ENCODE data around the gene NCAM2.

Gene NCAM2

DNA sequence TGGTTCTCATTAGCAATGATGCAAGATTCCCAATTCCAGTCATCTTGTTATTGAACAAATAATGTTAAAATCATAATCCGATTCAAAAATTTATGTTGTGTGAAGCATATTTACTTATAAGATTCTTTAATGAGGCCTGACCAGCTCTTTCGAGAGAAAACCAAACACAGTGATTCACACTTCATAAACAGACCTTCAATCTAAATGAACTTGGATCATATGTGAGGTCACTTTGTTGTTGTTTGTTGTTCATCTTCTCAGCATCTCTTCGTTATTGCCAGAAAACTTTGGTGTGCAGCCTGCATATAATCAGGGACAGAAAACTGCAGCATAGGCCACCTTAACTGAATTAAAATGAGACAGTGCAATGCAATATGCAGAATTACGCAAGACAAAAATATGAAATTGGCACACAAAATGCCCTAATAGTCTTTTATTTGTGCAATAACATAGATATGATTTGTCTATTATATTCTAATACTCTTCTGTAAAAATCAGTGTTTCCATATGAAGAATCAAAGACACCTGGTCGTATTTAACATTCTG is 30.1 kb downstream of the NCAM2 start:
- no peak for DNase-seq

DNA sequence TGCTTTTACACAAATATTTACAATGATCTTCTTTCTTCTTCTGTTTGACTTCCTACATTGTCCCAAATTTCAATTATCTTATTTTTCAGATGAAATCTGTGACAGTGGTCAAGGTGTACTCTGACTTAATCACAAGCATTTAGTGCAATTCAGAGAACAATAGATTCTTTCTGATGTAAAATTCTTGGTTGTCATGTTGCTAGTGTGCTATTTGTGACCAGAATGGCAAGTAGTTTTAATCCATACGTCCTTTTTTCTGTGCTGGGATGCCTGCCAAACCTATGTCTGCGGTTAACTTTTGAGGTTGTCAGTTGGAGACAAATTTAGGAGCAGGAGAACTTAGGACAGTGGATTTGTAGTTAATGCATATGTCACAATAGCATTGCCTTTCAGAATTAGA is 31.0 kb downstream of the NCAM2 start:
- DNase-seq: no peak

DNA sequence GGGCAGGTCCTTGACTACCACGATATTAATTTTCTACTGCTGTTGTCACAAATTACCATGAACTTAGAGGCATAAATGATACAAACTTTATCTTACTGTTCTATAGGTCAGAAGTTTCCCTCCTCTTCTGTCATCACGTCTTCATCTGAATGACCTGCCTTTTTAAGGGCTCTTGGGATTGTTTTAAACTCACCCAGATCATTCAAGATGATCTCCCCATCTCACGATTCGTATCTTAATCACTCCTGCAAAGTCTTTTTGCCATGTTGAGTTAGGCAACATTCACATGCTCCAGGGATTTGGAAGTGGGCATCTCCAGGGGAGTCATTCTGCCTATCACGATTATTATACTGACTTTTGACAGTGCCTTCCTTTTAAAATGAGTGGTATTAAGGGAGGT is 32.1 kb downstream of the NCAM2 start:
- no peak for DNase-seq

DNA sequence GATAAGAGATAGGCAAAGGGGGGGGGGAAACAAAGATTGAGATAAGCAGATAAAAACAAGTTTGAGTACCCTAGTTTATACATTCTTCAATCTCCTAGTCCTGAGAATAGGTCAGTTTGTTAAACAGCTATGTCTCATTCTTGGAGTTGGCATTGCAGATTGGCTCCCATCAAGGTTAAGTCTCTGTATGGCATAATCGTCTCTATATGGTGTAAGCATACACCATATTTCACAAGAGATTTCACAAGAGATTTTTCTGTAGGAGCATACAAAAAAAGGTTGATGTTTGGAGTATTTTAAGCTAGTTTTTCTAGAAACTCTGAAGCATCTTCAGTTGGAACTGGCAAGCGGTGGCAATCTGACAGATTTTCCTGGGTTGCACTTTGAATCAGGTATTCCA is 35.8 kb downstream of the NCAM2 start:
- DNase-seq: no peak

DNA sequence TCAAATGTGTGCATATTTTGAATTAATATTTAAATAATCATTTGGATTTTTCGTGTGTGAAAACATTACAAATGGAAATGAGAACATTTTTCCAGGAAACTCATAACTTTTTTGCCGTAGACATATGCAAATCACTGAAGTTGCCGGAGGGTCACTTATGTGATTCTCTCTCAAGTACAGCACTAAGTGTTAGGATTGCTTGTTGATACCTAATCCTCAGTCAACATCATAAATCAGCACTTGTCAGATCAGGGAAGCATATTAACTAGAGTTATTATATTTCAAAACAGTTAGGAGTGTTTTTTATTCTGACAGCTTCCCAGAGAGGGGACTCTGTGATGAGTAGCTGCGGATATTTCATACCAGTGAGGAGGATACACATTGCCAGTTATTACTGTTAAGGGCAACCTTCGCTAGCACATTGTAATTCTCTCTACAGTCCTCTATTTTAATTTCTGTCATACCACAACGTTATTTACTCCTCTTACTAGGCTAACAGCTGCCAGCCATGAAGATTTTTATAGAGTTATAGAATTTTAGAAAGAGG is 41.5 kb downstream of the NCAM2 start:
- no peak for DNase-seq

DNA sequence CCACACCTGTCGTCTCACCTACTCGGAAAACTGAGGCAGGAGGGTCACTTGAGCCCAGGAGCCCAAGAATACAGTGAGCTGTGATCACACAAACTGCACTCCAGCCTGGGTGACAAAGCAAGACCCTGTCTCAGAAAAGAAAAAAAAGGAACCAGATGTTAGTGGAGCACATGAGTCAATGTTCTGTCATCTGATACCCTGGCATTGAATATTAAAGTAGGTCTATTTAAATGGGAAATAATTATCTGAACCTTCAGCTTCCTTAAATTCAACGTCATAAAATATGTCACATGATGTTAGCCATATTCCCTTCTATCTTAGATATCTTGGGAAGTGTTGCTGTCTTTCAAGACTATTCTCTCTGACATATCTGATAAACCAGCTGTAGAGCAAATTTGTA is 47.3 kb downstream of the NCAM2 start:
- no peak for DNase-seq

DNA sequence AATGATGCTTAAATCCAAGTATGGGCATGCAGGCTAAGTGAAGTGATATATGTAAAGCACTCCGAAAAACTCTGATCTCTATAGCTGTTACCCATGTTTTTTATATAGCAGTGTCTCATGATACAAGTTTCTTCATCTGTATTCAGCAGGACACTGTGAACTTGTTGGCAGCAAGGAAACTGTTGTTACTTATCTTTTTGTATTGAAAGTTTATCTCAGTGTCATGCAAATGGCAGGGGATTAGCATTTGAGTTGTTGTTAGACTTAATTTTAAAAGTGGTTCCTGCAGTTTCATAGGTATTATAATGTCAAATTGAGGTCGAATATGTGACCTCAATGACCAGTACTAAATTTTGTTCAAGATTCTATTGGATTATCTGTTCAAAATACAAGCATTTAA is 47.9 kb downstream of the NCAM2 start:
- no peak for DNase-seq

DNA sequence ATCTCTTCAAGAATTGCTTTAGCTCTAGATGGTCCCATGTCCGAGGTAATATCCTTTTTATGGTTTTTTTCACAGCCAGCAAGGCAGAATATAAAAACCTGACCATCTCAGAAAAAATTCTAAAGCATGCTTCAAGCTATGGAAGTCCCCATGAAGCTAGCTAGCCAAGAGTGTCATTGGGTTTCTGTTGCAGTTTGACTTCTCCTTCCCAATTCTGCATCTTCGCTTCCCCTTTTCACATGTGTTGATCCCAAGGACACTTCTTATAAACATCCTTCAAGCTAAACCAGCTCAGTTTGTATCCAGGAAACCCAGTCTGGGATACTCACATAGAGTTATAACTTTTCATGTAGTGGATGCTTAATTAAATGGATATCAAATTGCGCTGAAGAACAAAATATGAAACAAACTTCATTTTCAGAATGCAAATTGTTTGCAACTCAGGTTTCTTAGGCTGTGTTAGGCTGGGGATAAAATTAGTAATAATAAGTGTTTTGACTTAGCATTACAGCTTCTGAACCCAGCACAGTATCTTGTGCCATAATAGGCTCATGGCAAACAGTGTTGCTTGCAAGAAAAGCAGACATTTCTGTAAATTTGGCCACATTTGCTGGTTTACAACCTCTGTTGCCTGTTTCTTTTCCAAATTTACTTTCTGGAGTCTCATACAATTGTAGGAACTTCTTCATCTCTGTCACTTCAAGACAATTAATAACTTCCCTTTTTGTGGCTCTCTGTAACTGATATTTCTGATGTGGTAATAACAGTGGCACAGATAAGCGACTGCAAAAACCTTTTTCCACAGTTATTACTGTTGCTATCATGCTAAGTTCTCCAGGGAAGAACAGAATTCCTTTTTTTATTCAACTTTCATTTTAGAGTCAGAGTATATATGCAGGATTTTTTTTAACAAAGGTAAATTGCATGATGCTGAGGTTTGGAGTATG is 53.2 kb downstream of the NCAM2 start:
- DNase-seq: no peak

DNA sequence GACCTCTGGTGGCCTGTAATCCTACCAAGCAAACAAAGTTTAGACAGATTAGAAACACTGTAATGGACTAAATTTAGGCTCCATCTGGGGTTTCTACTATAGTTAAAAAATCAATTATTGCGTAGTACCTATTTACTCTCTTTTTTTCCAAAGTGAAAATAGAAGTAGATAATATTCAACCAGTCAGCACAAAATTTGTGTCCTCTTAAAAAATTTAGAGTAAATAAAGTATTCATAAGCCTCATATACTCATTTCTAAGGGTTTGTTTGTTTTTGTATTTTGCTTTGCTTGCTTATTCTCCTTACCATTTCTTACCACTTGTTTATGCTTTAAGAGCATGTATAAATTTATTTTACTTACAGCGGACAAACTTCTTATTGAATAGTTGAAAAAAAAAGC is 54.5 kb downstream of the NCAM2 start:
- DNase-seq: no peak

DNA sequence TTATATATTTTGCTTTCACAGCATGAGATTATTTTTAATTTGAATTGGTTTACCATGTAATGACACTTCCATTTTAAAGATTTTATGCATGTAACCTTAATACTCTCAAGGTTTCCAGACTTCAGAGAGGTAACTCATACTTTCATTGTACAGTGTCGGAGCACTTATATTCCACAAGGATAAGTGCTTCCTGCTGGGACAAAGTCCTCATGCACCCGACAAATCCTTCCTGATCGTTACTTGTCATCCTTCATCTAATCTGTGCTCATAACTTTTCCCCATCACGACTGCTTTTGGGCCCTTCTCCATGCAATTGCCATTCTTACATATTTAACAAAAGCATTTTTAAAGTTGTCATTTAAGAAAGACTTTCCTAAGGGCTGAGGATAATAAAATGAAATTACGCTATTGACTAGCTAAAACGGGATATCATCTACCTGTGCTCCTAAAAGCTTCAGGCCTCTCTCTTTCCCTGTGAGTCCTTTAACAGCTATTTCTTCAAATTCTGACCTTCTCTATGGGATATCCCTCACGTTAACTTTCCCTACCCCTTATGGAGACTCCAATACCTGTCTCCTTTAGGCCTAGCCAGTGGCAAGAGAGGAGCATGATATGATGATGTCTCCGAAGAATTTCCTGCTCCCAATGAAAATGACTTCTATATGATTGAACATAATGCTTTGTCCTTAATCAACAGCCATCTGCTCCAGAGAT is 59.3 kb downstream of the NCAM2 start:
- no peak for DNase-seq

DNA sequence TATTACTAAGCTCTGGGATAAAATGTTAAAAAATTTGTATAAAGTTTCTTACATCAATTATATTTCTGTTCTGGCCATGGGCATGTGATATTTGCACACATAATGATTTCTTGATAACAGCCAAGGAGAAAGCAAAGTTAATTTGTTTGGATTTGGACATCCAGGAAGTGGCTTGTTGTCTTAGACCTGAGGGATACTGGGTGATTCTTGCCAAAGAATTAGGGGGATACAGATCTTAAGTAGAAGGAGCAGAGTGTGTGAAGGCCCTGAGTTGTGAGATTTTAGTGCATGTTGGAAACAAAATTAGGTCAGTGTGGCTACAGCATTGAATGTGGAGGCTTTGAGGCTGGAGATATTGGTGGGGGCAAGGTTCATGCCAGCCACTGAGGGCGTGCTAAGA is 65.6 kb downstream of the NCAM2 start:
- DNase-seq: no peak

DNA sequence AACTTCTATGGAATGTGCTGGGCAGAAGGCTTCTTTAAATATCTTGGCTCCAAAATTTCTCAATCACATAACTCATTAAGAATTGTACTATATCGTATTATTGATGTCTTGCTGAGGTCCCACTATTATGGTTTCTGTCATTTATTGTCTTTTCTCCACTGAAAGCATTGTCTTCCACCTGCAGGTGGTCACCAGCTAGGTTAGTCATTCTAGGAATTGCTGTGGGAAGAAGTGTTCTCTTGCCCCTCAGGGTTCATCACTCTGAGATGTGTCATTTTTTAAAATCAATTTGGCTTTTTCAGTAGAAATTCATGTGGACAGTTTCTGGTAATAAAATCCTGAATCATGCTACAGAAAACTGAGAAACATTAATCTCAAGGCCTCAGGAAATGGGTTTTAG is 66.1 kb downstream of the NCAM2 start:
- no peak for DNase-seq

DNA sequence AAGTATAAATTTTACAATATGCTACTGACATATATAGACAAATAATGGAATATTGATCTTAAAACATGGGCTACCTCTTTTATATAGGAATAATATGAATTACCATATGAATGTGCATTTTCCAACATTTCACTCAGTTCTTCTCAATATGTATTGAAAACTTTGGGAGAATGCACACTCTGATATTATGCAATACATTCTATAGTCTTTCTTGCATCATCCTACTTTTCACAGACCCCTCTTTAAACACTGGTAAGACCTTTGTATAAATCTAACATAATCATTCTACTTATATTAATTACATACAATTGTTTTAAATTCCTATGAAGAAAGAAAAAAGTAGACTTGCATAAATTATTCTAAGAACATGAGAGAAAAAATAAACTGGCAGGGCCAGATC is 69.2 kb downstream of the NCAM2 start:
- no peak for DNase-seq

DNA sequence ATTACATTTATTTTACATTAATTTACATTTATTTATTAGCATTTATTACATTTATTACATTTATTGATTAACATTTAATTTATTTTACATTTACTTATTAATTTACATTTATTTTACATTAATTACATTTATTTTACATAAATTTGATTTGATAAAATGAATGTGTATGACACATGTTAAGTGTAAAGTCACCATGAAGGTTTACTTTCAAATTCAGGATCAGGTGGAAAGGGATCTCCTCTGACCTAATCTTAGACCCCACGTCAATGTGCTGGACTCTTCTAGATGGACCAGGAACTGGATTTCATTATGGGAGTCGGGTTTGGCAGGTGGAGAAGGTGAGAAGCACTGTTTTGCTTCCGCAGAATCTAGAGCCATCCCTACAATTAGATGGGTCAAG is 76.1 kb downstream of the NCAM2 start:
- no peak for DNase-seq

DNA sequence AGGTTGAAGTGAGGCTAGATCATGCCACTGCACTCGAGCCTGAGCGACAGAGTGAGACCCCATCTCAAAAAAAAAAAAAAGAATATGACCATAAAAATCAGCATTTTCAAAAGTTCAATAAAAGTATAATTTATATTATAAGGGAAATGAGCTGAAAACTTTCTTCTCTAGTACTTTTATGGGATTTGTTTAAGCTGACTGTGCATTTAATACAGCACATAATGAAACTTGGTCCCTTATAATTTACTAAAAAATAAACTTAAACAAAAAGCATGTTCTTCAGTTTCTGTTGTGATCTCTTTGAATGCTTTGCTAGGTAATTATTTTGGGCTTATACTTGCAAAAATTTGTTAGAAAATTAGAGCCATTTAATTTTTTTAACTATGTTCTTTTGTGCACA is 77.8 kb downstream of the NCAM2 start:
- no peak for DNase-seq

DNA sequence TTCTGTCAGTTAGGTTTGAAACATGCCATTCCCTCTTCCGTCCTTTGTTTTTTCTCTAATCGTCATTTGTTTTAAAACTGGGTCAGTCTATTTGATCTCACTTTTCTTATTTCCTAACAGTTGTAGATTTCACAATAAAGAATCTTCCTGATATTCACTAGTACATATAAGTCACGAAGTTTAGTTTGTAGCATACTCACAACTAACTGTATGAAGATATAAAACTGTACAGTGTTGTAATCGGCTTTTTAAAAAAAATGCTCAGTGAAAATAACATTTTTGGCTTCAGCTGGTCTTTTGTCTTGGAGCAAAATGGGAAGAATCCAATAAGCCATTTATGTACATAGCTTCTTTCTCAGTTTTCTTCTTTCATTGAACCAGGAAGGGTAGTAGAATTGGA is 78.3 kb downstream of the NCAM2 start:
- no peak for DNase-seq

DNA sequence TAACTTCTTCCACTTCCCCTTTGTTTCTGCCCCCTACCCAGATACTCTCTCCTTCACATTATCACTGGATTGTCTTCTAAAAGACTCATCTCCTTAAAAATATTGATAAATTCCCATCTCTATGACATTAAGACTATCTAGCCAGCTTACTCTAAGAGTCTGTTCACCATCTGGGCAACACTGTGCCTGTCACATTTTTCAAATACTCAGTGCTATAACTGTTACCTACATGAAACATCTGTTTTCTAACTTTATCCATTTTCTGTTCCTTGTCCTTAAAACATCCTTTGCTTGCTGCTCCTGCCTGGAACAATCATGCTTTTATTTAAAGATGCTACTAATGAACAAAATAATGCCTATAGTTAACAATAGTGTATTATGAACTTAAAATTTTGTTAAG is 81.4 kb downstream of the NCAM2 start:
- DNase-seq: no peak

DNA sequence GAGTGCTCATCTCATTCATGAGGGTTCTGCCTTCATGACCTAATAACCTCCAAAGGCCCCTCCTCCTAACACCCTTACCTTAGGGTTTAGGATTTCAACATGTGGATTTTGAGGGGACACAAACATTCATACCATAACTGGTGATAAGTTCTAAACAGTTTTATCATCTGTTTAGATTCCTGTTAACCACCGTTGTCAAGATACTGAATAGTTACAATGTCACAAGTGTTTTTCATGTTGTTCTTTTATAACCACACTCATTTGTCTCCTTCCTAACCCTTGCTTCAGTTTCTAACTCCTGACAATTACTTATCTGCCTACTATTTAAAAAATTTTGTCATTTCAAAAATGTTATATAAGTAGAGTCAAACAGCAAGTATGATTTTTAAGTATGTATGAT is 86.0 kb downstream of the NCAM2 start:
- no peak for DNase-seq

DNA sequence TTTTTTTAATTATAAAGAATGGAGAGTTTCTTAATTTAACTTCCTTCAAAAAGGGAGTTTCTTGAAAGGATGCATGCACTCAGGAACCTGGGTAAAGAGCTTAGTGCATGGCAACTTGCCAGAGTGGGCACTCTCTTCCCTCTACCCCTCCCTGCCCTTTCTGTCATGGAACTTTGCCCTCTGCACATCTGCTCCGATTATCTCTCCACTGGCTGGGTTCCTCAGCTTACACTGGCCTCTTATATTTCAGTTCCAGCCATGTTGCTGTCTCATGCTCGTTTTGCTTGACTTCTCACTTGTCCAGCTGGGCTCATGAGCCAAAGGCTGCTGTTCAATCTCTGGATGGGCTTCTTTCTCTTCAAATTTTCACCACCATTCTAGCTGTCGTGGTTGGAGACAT is 87.0 kb downstream of the NCAM2 start:
- DNase-seq: peak in 2 of 14 donors; percentile 17 to 25

DNA sequence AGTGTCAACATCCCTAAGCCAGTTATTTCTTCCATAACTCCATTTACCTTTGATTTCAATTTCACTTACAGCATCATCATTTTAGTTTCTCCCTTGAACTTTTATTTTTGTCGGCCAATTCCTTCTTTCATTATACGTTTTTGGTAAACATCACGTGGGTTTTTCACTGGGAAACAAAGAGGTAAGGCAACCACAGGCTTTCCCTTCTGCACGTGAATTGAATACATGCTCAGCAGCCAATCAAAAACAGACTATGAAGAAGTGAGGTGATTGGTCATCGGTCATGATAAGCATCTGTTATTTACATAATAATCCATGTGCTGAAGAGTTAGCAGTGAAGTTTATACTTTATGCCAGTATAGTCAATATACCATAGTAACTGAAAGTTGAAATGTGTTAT is 98.7 kb downstream of the NCAM2 start:
- DNase-seq: no peak

DNA sequence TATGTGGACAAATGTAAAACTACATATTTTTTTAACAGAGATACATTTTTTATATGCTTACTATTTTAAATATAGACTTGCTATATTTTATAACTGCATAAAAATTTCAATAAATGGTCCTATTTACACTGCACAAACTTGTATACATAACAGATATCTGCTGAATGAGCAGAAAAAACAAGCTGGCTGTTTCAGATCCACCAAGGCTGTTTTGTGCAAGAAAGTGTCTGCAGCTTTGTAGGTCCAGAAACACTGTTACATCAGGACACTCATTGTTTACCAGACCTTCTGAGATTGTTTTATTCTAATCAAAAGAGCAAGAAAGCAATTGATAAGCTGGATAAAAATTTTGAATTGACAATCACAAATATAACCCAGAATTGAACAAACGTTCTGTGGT is 99.3 kb downstream of the NCAM2 start:
- DNase-seq: no peak

DNA sequence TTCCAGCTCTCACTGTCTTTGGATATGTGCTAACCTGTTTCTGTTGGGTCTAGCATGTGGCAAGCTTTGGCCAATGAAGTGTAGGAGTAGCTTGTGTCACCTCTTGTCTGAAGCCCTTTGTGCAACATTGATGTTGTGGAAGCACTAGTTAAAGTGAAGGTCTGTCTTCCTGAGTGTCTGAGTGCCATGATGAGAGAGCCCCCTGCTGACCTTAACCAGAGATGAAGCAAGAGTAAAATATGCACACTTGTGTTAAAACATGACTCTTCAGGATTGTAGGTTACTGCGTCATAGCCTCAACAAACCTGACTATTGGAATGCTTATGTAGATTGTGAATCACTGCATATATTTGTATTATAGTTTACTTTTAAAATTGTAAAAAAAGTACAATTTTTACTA is 103.7 kb downstream of the NCAM2 start:
- peak in 5 of 14 donors; percentile 28 to 51 (median 33) for DNase-seq

DNA sequence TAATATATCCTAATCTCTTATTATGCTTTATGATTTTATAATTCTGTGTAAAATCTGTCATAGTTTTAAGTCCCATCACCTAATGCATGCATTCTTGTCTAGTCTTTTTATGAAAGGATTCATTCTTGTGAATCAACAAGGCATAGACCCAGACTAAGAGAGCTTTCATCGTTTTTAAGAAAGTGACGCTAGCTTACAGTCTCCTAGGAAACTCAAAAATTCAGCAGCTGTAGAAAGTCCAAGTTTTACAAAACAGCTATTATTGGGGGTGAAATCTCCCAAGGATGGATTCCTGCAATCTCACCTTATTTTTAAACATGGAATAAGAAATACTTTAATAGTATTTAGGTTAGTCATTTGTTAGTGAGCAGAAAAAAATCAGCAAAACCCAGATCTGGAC is 104.7 kb downstream of the NCAM2 start:
- no peak for DNase-seq

DNA sequence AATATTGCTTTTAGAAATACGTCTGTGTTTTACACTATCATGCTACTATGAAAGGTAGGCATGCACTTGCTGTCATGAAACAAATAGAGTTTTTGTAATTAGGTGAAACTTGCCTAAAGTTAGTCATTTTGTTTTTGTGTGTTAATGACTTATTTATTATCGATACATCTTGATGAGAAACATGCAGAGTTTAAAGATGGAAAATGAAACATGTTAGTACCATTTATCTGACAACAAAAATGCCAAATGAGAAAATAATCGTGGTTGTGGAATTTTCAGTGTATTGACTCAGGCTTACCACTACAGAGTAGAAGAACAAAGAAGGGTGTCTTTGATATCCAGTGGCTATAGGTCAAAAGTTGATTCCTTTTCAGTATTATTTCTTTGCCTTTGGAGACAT is 105.5 kb downstream of the NCAM2 start:
- no peak for DNase-seq

Measured in C1 segment of cervical spinal cord (tissue), 14 donors.